ENCODE data around the gene GPR87.

Gene GPR87

GRCh38 chr3:151316267-151316991 lies at the start of gene GPR87:
Gene GPR87, minus strand, starts transcription at chr3:151316820. Its CDS starts 16,720 bp downstream, at chr3:151300100.
- no peak within 1 kb of the TSS for H3K4me3 ChIP-seq (ENCODE audit: low read depth, low read length)

- no peak overlapping the region for H3K4me3 ChIP-seq (ENCODE audit: low read depth, low read length)
Observed at GRCh38 chr3:151362751-151363174, 46.1 kb upstream of the GPR87 start.

GRCh38 chr3:151357463-151357850 lies 40.8 kb upstream of the GPR87 start:
- no peak overlapping the region for H3K4me3 ChIP-seq (ENCODE audit: low read depth, low read length)

- H3K4me3 ChIP-seq (ENCODE audit: low read depth, low read length) = no peak overlapping the region
Observed at GRCh38 chr3:151356794-151357462, 40.3 kb upstream of the GPR87 start.

GRCh38 chr3:151351648-151352047 lies 35.0 kb upstream of the GPR87 start:
- no peak overlapping the region for H3K4me3 ChIP-seq (ENCODE audit: low read depth, low read length)

GRCh38 chr3:151351219-151351618 lies 34.6 kb upstream of the GPR87 start:
- no peak overlapping the region for H3K4me3 ChIP-seq (ENCODE audit: low read depth, low read length)

- no peak overlapping the region for H3K4me3 ChIP-seq (ENCODE audit: low read depth, low read length)
Observed at GRCh38 chr3:151350656-151351055, 34.0 kb upstream of the GPR87 start.

- no peak overlapping the region for H3K4me3 ChIP-seq (ENCODE audit: low read depth, low read length)
Observed at GRCh38 chr3:151347432-151347831, 30.8 kb upstream of the GPR87 start.

- no peak overlapping the region for H3K4me3 ChIP-seq (ENCODE audit: low read depth, low read length)
Observed at GRCh38 chr3:151346292-151346691, 29.7 kb upstream of the GPR87 start.

GRCh38 chr3:151345859-151346258 lies 29.2 kb upstream of the GPR87 start:
- no peak overlapping the region for H3K4me3 ChIP-seq (ENCODE audit: low read depth, low read length)

- H3K4me3 ChIP-seq (ENCODE audit: low read depth, low read length) = no peak overlapping the region
Observed at GRCh38 chr3:151331696-151332095, 15.1 kb upstream of the GPR87 start.

- no peak overlapping the region for H3K4me3 ChIP-seq (ENCODE audit: low read depth, low read length)
Observed at GRCh38 chr3:151330899-151331298, 14.3 kb upstream of the GPR87 start.

GRCh38 chr3:151330379-151330778 lies 13.8 kb upstream of the GPR87 start:
- H3K4me3 ChIP-seq (ENCODE audit: low read depth, low read length) = no peak overlapping the region

GRCh38 chr3:151329363-151329762 lies 12.7 kb upstream of the GPR87 start, which contains the start of gene P2RY13:
Gene P2RY13, minus strand, starts transcription at chr3:151329549. Its CDS starts 21 bp downstream, at chr3:151329528.
- no peak within 1 kb of the TSS for H3K4me3 ChIP-seq (ENCODE audit: low read depth, low read length)

GRCh38 chr3:151328298-151328995 lies 11.8 kb upstream of the GPR87 start:
- H3K4me3 ChIP-seq (ENCODE audit: low read depth, low read length) = no peak overlapping the region

GRCh38 chr3:151327571-151328198 lies 11.1 kb upstream of the GPR87 start:
- no peak overlapping the region for H3K4me3 ChIP-seq (ENCODE audit: low read depth, low read length)

- H3K4me3 ChIP-seq (ENCODE audit: low read depth, low read length) = no peak overlapping the region
Observed at GRCh38 chr3:151322511-151322910, 5.9 kb upstream of the GPR87 start.

GRCh38 chr3:151321526-151321925 lies 4.9 kb upstream of the GPR87 start:
- no peak overlapping the region for H3K4me3 ChIP-seq (ENCODE audit: low read depth, low read length)

GRCh38 chr3:151320131-151320530 lies 3.5 kb upstream of the GPR87 start:
- no peak overlapping the region for H3K4me3 ChIP-seq (ENCODE audit: low read depth, low read length)

- no peak overlapping the region for H3K4me3 ChIP-seq (ENCODE audit: low read depth, low read length)
Observed at GRCh38 chr3:151319628-151320027, 3.0 kb upstream of the GPR87 start.

GRCh38 chr3:151318991-151319390 lies 2.4 kb upstream of the GPR87 start:
- H3K4me3 ChIP-seq (ENCODE audit: low read depth, low read length) = no peak overlapping the region

Measured in iPS-11a (cell line).